Liver (tissue), 3 donors: ENCODE results near the gene TMEM63C.

Experiments used
- RAD21 ChIP-seq, 2 donors: IDR thresholded peaks; 2 replicates each; pipeline ENCODE4 v1.6.1; 2016; ENCODE audit warnings: antibody characterized with exemption in 2 of 2, mild to moderate bottlenecking in 2 of 2
- TF ChIP-seq, protein P1 (sequence below): IDR thresholded peaks from 2 replicates; pipeline ENCODE4 v1.6.1; 2016; ENCODE audit warnings: antibody characterized with exemption
- TF ChIP-seq, protein P2 (sequence below): fragments of 150-350 bp; IDR thresholded peaks from 2 replicates; pipeline ENCODE4 v1.5.1; 2017; ENCODE audit warnings: improper control_type of control experiment, low read depth, low read length; ENCODE audit not compliant: missing input control
- donor health status: healthy.
- donor health status: healthy.

DNA sequence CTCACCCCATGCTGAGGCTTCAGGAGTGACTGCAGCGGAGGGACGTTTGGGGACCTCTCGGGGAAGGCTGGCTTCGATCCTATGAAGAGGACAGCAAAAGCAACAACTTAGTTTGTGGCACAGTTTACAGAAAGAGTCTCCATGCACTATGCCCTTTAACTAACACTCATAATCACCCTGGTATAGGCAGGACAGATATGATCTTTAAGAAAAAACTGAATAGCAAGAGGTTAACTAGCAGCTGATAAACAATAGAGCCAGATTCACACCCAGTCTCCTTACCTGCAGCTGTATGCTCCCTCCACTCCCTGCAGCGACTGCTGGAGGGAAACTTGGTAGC is 27.4 kb downstream of the TMEM63C start:
- TF ChIP-seq, protein P1, sequence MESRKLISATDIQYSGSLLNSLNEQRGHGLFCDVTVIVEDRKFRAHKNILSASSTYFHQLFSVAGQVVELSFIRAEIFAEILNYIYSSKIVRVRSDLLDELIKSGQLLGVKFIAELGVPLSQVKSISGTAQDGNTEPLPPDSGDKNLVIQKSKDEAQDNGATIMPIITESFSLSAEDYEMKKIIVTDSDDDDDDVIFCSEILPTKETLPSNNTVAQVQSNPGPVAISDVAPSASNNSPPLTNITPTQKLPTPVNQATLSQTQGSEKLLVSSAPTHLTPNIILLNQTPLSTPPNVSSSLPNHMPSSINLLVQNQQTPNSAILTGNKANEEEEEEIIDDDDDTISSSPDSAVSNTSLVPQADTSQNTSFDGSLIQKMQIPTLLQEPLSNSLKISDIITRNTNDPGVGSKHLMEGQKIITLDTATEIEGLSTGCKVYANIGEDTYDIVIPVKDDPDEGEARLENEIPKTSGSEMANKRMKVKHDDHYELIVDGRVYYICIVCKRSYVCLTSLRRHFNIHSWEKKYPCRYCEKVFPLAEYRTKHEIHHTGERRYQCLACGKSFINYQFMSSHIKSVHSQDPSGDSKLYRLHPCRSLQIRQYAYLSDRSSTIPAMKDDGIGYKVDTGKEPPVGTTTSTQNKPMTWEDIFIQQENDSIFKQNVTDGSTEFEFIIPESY, result no peak
- TF ChIP-seq, protein P2, sequence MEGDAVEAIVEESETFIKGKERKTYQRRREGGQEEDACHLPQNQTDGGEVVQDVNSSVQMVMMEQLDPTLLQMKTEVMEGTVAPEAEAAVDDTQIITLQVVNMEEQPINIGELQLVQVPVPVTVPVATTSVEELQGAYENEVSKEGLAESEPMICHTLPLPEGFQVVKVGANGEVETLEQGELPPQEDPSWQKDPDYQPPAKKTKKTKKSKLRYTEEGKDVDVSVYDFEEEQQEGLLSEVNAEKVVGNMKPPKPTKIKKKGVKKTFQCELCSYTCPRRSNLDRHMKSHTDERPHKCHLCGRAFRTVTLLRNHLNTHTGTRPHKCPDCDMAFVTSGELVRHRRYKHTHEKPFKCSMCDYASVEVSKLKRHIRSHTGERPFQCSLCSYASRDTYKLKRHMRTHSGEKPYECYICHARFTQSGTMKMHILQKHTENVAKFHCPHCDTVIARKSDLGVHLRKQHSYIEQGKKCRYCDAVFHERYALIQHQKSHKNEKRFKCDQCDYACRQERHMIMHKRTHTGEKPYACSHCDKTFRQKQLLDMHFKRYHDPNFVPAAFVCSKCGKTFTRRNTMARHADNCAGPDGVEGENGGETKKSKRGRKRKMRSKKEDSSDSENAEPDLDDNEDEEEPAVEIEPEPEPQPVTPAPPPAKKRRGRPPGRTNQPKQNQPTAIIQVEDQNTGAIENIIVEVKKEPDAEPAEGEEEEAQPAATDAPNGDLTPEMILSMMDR, result no peak
- no peak for TF ChIP-seq RAD21 (IDR thresholded peaks at IDR 0.05)
